GM12878 (cell line): Measurements from ENCODE around the gene IL22RA2. TPM values are rescaled to one million over a fixed set of nuclear protein-coding genes. Genes with fewer than 3 reads are reported as not detected.
A peak's percentile ranks its signal among the peaks of the same experiment; 100 is the strongest.

Source experiments
- BCL11A ChIP-seq: IDR thresholded peaks from 2 replicates; pipeline ENCODE4 v1.6.1; 2011; ENCODE audit warnings: low read depth, low read length
- CBX3 ChIP-seq: fragments of 200-600 bp; sonication (generic); IDR thresholded peaks from 2 replicates; pipeline ENCODE4 v1.6.1; 2016; ENCODE audit warnings: low read depth, borderline replicate concordance
- CREB1 ChIP-seq: IDR thresholded peaks from 2 replicates; pipeline ENCODE4 v1.6.1; 2012; ENCODE audit warnings: low read depth, mild to moderate bottlenecking, inconsistent platforms
- HDGF ChIP-seq: fragments of 450-650 bp; IDR thresholded peaks from 2 replicates; pipeline ENCODE4 v1.6.1; 2016; ENCODE audit warnings: antibody characterized with exemption
- MEF2A ChIP-seq: IDR thresholded peaks from 2 replicates; pipeline ENCODE4 v1.6.1; 2011; ENCODE audit warnings: low read depth, mild to moderate bottlenecking, low read length, moderate library complexity; ENCODE audit not compliant: insufficient read depth
- SMAD1 ChIP-seq: fragments of 450-650 bp; IDR thresholded peaks from 2 replicates; pipeline ENCODE4 v1.6.1; 2018; ENCODE audit warnings: mild to moderate bottlenecking, low read depth; ENCODE audit not compliant: partially characterized antibody
- TAF1 ChIP-seq: IDR thresholded peaks from 2 replicates; pipeline ENCODE4 v1.6.1; 2011; ENCODE audit warnings: mild to moderate bottlenecking, low read depth, low read length, borderline replicate concordance
- TARDBP ChIP-seq: IDR thresholded peaks from 2 replicates; pipeline ENCODE4 v1.6.1; 2016; ENCODE audit warnings: borderline replicate concordance
- polyA plus RNA-seq, 11 experiments: library from polyadenylated mRNA; depleted of rRNA in 4 of 11; unstranded in 6 of 11; stranded (reverse) in 5 of 11; fragments of >200 nt; fragmentation: Nextera tagmentation in 4 of 11; fragmentation: Illumina TruSeq in 1 of 11; extraction: Ambion mirVana in 4 of 11; extraction: Trizol in 1 of 11; gene quantifications; 1 replicate in 1 of 11; 2 replicates in 10 of 11; pipeline versions ENCODE4 v1.2.1 to v1.2.3, GENCODE V29; 2011 to 2016; ENCODE audit warnings: inconsistent platforms in 2 of 11, missing spikeins in 2 of 11, low read depth in 1 of 11
- total RNA-seq, 4 experiments: library from RNA; depleted of rRNA in 3 of 4; stranded (reverse); fragments of >200 nt in 3 of 4; fragmentation: Illumina TruSeq in 1 of 4; extraction: Trizol in 1 of 4; gene quantifications; 2 replicates each; pipeline versions ENCODE4 v1.2.1 to v1.2.3, GENCODE V29; 2013 to 2021
- TF ChIP-seq, protein P1 (sequence below): fragments of 450-650 bp; conservative IDR thresholded peaks from 2 replicates; pipeline ENCODE4 v1.6.1; 2017; ENCODE audit warnings: mild to moderate bottlenecking, moderate library complexity
- TF ChIP-seq, protein P2 (sequence below): fragments of 450-650 bp; IDR thresholded peaks from 2 replicates; pipeline ENCODE4 v1.6.1; 2014; ENCODE audit warnings: mild to moderate bottlenecking
- TF ChIP-seq, protein P3 (sequence below): fragments of 150-350 bp; IDR thresholded peaks from 2 replicates; pipeline ENCODE4 v1.6.1; 2016; ENCODE audit warnings: low read depth, low read length
- TF ChIP-seq, protein P4 (sequence below): fragments of 450-650 bp; IDR thresholded peaks from 2 replicates; pipeline ENCODE4 v1.6.1; 2017; ENCODE audit warnings: mild to moderate bottlenecking, moderate library complexity
- TF ChIP-seq, protein P5 (sequence below): fragments of 450-650 bp; IDR thresholded peaks from 2 replicates; pipeline ENCODE4 v1.6.1; 2018; ENCODE audit warnings: mild to moderate bottlenecking, low read depth, moderate library complexity; ENCODE audit not compliant: partially characterized antibody
- TF ChIP-seq, protein P6 (sequence below): fragments of 450-650 bp; IDR thresholded peaks from 2 replicates; pipeline ENCODE4 v1.6.1; 2016; ENCODE audit warnings: mild to moderate bottlenecking

IL22RA2 gene
- total and polyA plus RNA-seq, 10 of the 15 experiments (the other 5 are each of a cell fraction or from before 2014, with no cell fraction given), result 0.05 to 0.22 (median 0.09) TPM; not detected in 3

DNA sequence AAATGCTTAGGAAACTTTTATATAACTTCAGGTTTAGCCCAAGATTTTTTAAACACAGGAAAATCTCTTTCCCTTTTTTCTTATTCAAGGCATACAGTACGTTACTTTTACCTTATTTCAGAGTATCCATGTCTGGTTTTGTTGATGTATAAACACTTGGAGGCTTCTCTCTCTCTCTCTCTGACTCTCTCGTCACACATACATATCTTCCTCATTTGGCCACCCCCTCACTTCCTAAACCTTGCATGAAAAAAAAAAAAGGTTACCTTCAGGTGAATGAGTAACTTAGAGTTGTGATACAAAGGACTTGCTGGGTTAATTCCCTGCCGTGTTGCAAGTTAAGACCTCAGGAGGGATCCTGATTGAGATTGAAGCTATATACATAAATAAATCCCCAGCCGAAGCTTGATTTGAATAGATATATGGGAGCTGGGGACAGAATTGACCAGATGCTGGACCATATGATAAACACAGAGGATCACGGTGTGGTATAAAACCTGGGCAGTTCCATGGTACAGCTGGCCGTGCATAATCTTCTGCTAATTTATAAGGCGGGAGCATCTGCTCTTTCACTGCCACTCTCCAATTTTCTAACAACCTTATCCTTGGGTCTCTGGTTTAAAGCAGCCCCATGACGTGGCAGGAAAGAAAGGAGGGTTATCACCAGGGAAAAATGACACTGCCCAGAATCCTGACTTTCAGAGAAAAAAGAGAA, 73.6 kb downstream of the IL22RA2 start (continued):
- TF ChIP-seq, protein P1, sequence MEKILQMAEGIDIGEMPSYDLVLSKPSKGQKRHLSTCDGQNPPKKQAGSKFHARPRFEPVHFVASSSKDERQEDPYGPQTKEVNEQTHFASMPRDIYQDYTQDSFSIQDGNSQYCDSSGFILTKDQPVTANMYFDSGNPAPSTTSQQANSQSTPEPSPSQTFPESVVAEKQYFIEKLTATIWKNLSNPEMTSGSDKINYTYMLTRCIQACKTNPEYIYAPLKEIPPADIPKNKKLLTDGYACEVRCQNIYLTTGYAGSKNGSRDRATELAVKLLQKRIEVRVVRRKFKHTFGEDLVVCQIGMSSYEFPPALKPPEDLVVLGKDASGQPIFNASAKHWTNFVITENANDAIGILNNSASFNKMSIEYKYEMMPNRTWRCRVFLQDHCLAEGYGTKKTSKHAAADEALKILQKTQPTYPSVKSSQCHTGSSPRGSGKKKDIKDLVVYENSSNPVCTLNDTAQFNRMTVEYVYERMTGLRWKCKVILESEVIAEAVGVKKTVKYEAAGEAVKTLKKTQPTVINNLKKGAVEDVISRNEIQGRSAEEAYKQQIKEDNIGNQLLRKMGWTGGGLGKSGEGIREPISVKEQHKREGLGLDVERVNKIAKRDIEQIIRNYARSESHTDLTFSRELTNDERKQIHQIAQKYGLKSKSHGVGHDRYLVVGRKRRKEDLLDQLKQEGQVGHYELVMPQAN, result no peak
- TF ChIP-seq, protein P2, sequence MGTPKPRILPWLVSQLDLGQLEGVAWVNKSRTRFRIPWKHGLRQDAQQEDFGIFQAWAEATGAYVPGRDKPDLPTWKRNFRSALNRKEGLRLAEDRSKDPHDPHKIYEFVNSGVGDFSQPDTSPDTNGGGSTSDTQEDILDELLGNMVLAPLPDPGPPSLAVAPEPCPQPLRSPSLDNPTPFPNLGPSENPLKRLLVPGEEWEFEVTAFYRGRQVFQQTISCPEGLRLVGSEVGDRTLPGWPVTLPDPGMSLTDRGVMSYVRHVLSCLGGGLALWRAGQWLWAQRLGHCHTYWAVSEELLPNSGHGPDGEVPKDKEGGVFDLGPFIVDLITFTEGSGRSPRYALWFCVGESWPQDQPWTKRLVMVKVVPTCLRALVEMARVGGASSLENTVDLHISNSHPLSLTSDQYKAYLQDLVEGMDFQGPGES, result no peak
- TF ChIP-seq CBX3, result no peak
- TF ChIP-seq, protein P3, sequence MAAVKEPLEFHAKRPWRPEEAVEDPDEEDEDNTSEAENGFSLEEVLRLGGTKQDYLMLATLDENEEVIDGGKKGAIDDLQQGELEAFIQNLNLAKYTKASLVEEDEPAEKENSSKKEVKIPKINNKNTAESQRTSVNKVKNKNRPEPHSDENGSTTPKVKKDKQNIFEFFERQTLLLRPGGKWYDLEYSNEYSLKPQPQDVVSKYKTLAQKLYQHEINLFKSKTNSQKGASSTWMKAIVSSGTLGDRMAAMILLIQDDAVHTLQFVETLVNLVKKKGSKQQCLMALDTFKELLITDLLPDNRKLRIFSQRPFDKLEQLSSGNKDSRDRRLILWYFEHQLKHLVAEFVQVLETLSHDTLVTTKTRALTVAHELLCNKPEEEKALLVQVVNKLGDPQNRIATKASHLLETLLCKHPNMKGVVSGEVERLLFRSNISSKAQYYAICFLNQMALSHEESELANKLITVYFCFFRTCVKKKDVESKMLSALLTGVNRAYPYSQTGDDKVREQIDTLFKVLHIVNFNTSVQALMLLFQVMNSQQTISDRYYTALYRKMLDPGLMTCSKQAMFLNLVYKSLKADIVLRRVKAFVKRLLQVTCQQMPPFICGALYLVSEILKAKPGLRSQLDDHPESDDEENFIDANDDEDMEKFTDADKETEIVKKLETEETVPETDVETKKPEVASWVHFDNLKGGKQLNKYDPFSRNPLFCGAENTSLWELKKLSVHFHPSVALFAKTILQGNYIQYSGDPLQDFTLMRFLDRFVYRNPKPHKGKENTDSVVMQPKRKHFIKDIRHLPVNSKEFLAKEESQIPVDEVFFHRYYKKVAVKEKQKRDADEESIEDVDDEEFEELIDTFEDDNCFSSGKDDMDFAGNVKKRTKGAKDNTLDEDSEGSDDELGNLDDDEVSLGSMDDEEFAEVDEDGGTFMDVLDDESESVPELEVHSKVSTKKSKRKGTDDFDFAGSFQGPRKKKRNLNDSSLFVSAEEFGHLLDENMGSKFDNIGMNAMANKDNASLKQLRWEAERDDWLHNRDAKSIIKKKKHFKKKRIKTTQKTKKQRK, result no peak
- TF ChIP-seq, protein P4, sequence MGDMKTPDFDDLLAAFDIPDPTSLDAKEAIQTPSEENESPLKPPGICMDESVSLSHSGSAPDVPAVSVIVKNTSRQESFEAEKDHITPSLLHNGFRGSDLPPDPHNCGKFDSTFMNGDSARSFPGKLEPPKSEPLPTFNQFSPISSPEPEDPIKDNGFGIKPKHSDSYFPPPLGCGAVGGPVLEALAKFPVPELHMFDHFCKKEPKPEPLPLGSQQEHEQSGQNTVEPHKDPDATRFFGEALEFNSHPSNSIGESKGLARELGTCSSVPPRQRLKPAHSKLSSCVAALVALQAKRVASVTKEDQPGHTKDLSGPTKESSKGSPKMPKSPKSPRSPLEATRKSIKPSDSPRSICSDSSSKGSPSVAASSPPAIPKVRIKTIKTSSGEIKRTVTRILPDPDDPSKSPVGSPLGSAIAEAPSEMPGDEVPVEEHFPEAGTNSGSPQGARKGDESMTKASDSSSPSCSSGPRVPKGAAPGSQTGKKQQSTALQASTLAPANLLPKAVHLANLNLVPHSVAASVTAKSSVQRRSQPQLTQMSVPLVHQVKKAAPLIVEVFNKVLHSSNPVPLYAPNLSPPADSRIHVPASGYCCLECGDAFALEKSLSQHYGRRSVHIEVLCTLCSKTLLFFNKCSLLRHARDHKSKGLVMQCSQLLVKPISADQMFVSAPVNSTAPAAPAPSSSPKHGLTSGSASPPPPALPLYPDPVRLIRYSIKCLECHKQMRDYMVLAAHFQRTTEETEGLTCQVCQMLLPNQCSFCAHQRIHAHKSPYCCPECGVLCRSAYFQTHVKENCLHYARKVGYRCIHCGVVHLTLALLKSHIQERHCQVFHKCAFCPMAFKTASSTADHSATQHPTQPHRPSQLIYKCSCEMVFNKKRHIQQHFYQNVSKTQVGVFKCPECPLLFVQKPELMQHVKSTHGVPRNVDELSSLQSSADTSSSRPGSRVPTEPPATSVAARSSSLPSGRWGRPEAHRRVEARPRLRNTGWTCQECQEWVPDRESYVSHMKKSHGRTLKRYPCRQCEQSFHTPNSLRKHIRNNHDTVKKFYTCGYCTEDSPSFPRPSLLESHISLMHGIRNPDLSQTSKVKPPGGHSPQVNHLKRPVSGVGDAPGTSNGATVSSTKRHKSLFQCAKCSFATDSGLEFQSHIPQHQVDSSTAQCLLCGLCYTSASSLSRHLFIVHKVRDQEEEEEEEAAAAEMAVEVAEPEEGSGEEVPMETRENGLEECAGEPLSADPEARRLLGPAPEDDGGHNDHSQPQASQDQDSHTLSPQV, result peak; percentile 71
- TF ChIP-seq BCL11A, result 0 out of 2 replicates have a peak, but pooled peaks have one; percentile 25
- TF ChIP-seq, protein P5, sequence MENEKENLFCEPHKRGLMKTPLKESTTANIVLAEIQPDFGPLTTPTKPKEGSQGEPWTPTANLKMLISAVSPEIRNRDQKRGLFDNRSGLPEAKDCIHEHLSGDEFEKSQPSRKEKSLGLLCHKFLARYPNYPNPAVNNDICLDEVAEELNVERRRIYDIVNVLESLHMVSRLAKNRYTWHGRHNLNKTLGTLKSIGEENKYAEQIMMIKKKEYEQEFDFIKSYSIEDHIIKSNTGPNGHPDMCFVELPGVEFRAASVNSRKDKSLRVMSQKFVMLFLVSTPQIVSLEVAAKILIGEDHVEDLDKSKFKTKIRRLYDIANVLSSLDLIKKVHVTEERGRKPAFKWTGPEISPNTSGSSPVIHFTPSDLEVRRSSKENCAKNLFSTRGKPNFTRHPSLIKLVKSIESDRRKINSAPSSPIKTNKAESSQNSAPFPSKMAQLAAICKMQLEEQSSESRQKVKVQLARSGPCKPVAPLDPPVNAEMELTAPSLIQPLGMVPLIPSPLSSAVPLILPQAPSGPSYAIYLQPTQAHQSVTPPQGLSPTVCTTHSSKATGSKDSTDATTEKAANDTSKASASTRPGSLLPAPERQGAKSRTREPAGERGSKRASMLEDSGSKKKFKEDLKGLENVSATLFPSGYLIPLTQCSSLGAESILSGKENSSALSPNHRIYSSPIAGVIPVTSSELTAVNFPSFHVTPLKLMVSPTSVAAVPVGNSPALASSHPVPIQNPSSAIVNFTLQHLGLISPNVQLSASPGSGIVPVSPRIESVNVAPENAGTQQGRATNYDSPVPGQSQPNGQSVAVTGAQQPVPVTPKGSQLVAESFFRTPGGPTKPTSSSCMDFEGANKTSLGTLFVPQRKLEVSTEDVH, result no peak
- TF ChIP-seq TAF1, result no peak
- peak; percentile 80 for TF ChIP-seq SMAD1
- TF ChIP-seq HDGF, result no peak
- TF ChIP-seq, protein P6, sequence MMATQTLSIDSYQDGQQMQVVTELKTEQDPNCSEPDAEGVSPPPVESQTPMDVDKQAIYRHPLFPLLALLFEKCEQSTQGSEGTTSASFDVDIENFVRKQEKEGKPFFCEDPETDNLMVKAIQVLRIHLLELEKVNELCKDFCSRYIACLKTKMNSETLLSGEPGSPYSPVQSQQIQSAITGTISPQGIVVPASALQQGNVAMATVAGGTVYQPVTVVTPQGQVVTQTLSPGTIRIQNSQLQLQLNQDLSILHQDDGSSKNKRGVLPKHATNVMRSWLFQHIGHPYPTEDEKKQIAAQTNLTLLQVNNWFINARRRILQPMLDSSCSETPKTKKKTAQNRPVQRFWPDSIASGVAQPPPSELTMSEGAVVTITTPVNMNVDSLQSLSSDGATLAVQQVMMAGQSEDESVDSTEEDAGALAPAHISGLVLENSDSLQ, result no peak
- TF ChIP-seq MEF2A, result peak; percentile 61; the same call in 1 of the 2 replicates
- TF ChIP-seq CREB1, result peak; percentile 83
- TF ChIP-seq TARDBP, result no peak
